Trophoblast cell (in vitro differentiated cells and primary cell): ENCODE results near the gene SPRR2B.
A peak's percentile ranks its signal among the peaks of the same experiment; 100 is the strongest.
"Not testable (repeated sequence)": the region's sequence is repeated elsewhere in the genome, so short reads cannot be mapped to it uniquely, and the experiment has no call there.

Experiments
- DNase-seq, 2 donors: peaks; one replicate each; pipeline ENCODE4 v3.0.0-alpha.2; 2016
- H2AFZ ChIP-seq: 2 replicates; pipeline ENCODE4 v1.6.1; 2013; ENCODE audit warnings: low read length, moderate library complexity, mild to moderate bottlenecking; ENCODE audit not compliant: insufficient read depth, poor library complexity
- H2AK5ac ChIP-seq: 2 replicates; pipeline ENCODE4 v1.6.1; 2013; ENCODE audit warnings: mild to moderate bottlenecking, low read length
- H2BK120ac ChIP-seq: 2 replicates; pipeline ENCODE4 v1.6.1; 2013; ENCODE audit warnings: low read length, mild to moderate bottlenecking, moderate library complexity; ENCODE audit not compliant: insufficient read depth, poor library complexity
- H2BK12ac ChIP-seq: 2 replicates; pipeline ENCODE4 v1.6.1; 2013; ENCODE audit warnings: mild to moderate bottlenecking, low read length, moderate library complexity
- H2BK5ac ChIP-seq: 2 replicates; pipeline ENCODE4 v1.6.1; 2013; ENCODE audit warnings: low read length, low read depth, moderate library complexity, mild to moderate bottlenecking; ENCODE audit not compliant: poor library complexity
- H3K14ac ChIP-seq: 2 replicates; pipeline ENCODE4 v1.6.1; 2013; ENCODE audit warnings: mild to moderate bottlenecking, low read length
- H3K18ac ChIP-seq: 2 replicates; pipeline ENCODE4 v1.6.1; 2013; ENCODE audit warnings: mild to moderate bottlenecking, low read length
- H3K23ac ChIP-seq: 2 replicates; pipeline ENCODE4 v1.6.1; 2013; ENCODE audit warnings: low read length
- H3K27ac ChIP-seq: 2 replicates; pipeline ENCODE4 v1.5.1; 2013; ENCODE audit warnings: low read depth, mild to moderate bottlenecking, inconsistent platforms, low read length, moderate library complexity
- H3K27me3 ChIP-seq: 2 replicates; pipeline ENCODE4 v1.6.1; 2013; ENCODE audit warnings: inconsistent platforms, mild to moderate bottlenecking, low read length, moderate library complexity; ENCODE audit not compliant: insufficient read depth
- H3K36me3 ChIP-seq, 2 experiments: 1 replicate in 1 of 2; 2 replicates in 1 of 2; pipeline ENCODE4 v1.6.1; 2013; ENCODE audit warnings: low read length in 2 of 2, mild to moderate bottlenecking in 2 of 2, moderate library complexity in 1 of 2; ENCODE audit not compliant: insufficient read depth in 2 of 2, control insufficient read depth in 1 of 2
- H3K4ac ChIP-seq: 2 replicates; pipeline ENCODE4 v1.6.1; 2013; ENCODE audit warnings: low read depth, mild to moderate bottlenecking, low read length, moderate library complexity
- H3K4me1 ChIP-seq, 2 experiments: 1 replicate in 1 of 2; 2 replicates in 1 of 2; pipeline ENCODE4 v1.6.1; 2013; ENCODE audit warnings: low read length in 2 of 2, mild to moderate bottlenecking in 2 of 2, moderate library complexity in 1 of 2; ENCODE audit not compliant: insufficient read depth in 2 of 2, control insufficient read depth in 1 of 2
- H3K4me2 ChIP-seq: 2 replicates; pipeline ENCODE4 v1.6.1; 2013; ENCODE audit warnings: inconsistent platforms, mild to moderate bottlenecking, low read length, moderate library complexity
- H3K4me3 ChIP-seq: 2 replicates; pipeline ENCODE4 v1.5.1; 2013; ENCODE audit warnings: mild to moderate bottlenecking, low read depth, low read length, inconsistent platforms
- H3K79me1 ChIP-seq: one replicate; pipeline ENCODE4 v1.6.1; 2013; ENCODE audit warnings: low read length
- H3K79me2 ChIP-seq: 2 replicates; pipeline ENCODE4 v1.6.1; 2013; ENCODE audit warnings: low read length, mild to moderate bottlenecking; ENCODE audit not compliant: control insufficient read depth, insufficient read depth, poor library complexity
- H3K9ac ChIP-seq: 2 replicates; pipeline ENCODE4 v1.6.1; 2013; ENCODE audit warnings: mild to moderate bottlenecking, low read length
- H3K9me3 ChIP-seq: 2 replicates; pipeline ENCODE4 v1.6.1; 2013; ENCODE audit warnings: low read depth, mild to moderate bottlenecking, control low read depth, inconsistent platforms, low read length; ENCODE audit not compliant: insufficient read depth
- H4K12ac ChIP-seq: 2 replicates; pipeline ENCODE4 v1.6.1; 2013; ENCODE audit warnings: low read depth, mild to moderate bottlenecking, low read length, moderate library complexity
- H4K8ac ChIP-seq: 2 replicates; pipeline ENCODE4 v1.6.1; 2013; ENCODE audit warnings: low read depth, mild to moderate bottlenecking, low read length, moderate library complexity
- H4K91ac ChIP-seq: one replicate; pipeline ENCODE4 v1.6.1; 2013; ENCODE audit warnings: low read depth, mild to moderate bottlenecking, low read length, moderate library complexity
- WGBS: extraction: QIAGEN DNeasy Blood & Tissue Kit; methylation state at CpG from one replicate; pipeline ENCODE4 v1.1.7; 2013; ENCODE audit warnings: missing lambda C conversion rate; ENCODE audit not compliant: insufficient read length, insufficient coverage; ENCODE audit errors: extremely low coverage; 5-methylcytosine and 5-hydroxymethylcytosine counted together

Gene SPRR2B

GRCh38 chr1:153113416-153113815 lies 42.0 kb upstream of the SPRR2B start, which contains the start of gene SPRR2F:
Gene SPRR2F, minus strand, starts transcription at chr1:153113516. Its CDS starts 783 bp downstream, at chr1:153112733.
- no peak within 1 kb of the TSS for H3K9ac ChIP-seq
- WGBS: no CpG with 5 or more reads among the region's 3 CpGs
- H2BK120ac ChIP-seq: no peak within 1 kb of the TSS
- no peak within 1 kb of the TSS for H4K12ac ChIP-seq
- no peaks in the 10 kb centered on the region for H3K27me3 ChIP-seq
- H3K4me3 ChIP-seq: no peak within 1 kb of the TSS
- no peak within 1 kb of the TSS for H2AFZ ChIP-seq
- no peak within 1 kb of the TSS for H3K14ac ChIP-seq
- H3K27ac ChIP-seq: no peak within 1 kb of the TSS
- H3K23ac ChIP-seq: no peak within 1 kb of the TSS
- no peak within 1 kb of the TSS for H2AK5ac ChIP-seq
- H3K4me2 ChIP-seq: no peak within 1 kb of the TSS
- H3K36me3 ChIP-seq: no peaks in the 10 kb centered on the region
- H2BK5ac ChIP-seq: no peak within 1 kb of the TSS
- H3K79me1 ChIP-seq: no peaks in the 10 kb centered on the region
- H4K8ac ChIP-seq: no peak within 1 kb of the TSS
- no peaks in the 10 kb centered on the region for H3K79me2 ChIP-seq
- DNase-seq: no peak
- H3K18ac ChIP-seq: no peak within 1 kb of the TSS
- H3K4ac ChIP-seq: no peak within 1 kb of the TSS
- no peaks in the 10 kb centered on the region for H3K4me1 ChIP-seq
- H2BK12ac ChIP-seq: no peak within 1 kb of the TSS
- no peaks in the 10 kb centered on the region for H3K9me3 ChIP-seq
- H4K91ac ChIP-seq: no peak within 1 kb of the TSS

GRCh38 chr1:153112454-153112853 lies 41.0 kb upstream of the SPRR2B start:
- not testable (repeated sequence) for H4K8ac ChIP-seq, H3K4me2 ChIP-seq, DNase-seq, H3K18ac ChIP-seq, H4K91ac ChIP-seq, H3K9ac ChIP-seq, H3K36me3 ChIP-seq, H3K4me1 ChIP-seq, H2BK12ac ChIP-seq, H4K12ac ChIP-seq, H3K27me3 ChIP-seq, H3K4me3 ChIP-seq, H3K4ac ChIP-seq, H2BK120ac ChIP-seq, H2AK5ac ChIP-seq, H3K79me1 ChIP-seq, H3K79me2 ChIP-seq, H3K23ac ChIP-seq, H2AFZ ChIP-seq, H3K14ac ChIP-seq, H3K9me3 ChIP-seq, H2BK5ac ChIP-seq, H3K27ac ChIP-seq
- no CpG with 5 or more reads among the region's 5 CpGs for WGBS

GRCh38 chr1:153100245-153100644 lies 28.8 kb upstream of the SPRR2B start:
- Histone ChIP-seq H2BK120ac (no peak overlapping the region), H2AFZ (no peak overlapping the region), H3K79me1 (no peaks in the 10 kb centered on the region), H3K27ac (no peak overlapping the region), H3K9ac (no peak overlapping the region), H3K18ac (no peak overlapping the region), H3K9me3 (no peaks in the 10 kb centered on the region), H3K27me3 (no peaks in the 10 kb centered on the region), H3K23ac (no peak overlapping the region), H4K91ac (no peak overlapping the region), H2BK5ac (no peak overlapping the region), H2BK12ac (no peak overlapping the region), H3K4me3 (no peak overlapping the region), H3K4me2 (no peak overlapping the region), H3K4ac (no peak overlapping the region), H2AK5ac (no peak overlapping the region), H3K79me2 (no peaks in the 10 kb centered on the region), H3K4me1 (no peaks in the 10 kb centered on the region), H3K36me3 (no peaks in the 10 kb centered on the region), H3K14ac (no peak overlapping the region), H4K8ac (no peak overlapping the region), H4K12ac (no peak overlapping the region)
- DNase-seq: peak; percentile 85 to 93
- WGBS: no CpG with 5 or more reads among the region's 5 CpGs

- Histone ChIP-seq H3K4ac (no peak overlapping the region), H3K27me3 (no peaks in the 10 kb centered on the region), H3K18ac (no peak overlapping the region), H3K79me1 (no peaks in the 10 kb centered on the region), H3K27ac (no peak overlapping the region), H2BK12ac (no peak overlapping the region), H3K23ac (no peak overlapping the region), H3K14ac (no peak overlapping the region), H2BK5ac (no peak overlapping the region), H3K4me3 (no peak overlapping the region), H3K36me3 (no peaks in the 10 kb centered on the region), H2AFZ (no peak overlapping the region), H3K4me1 (no peaks in the 10 kb centered on the region), H3K4me2 (no peak overlapping the region), H4K12ac (no peak overlapping the region), H3K9me3 (no peaks in the 10 kb centered on the region), H4K91ac (no peak overlapping the region), H3K79me2 (no peaks in the 10 kb centered on the region), H3K9ac (no peak overlapping the region), H4K8ac (no peak overlapping the region), H2AK5ac (no peak overlapping the region), H2BK120ac (no peak overlapping the region)
- peak in 1 of 2 donors; percentile 12 for DNase-seq
- WGBS: no CpG with 5 or more reads among the region's 9 CpGs
Measured at GRCh38 chr1:153099461-153100045, 28.1 kb upstream of the SPRR2B start.
